GM18909 (cell line): ENCODE results near the gene ETFDH.
"Not testable (repeated sequence)": the region's sequence is repeated elsewhere in the genome, so short reads cannot be mapped to it uniquely, and the experiment has no call there.

Source experiments
- ATAC-seq: cut with Tn5 transposase; IDR thresholded peaks from one replicate; pipeline ENCODE4 v1.9.1; 2021; ENCODE audit warnings: mild to moderate bottlenecking; ENCODE audit not compliant: unreplicated experiment, poor library complexity

Gene ETFDH

DNA sequence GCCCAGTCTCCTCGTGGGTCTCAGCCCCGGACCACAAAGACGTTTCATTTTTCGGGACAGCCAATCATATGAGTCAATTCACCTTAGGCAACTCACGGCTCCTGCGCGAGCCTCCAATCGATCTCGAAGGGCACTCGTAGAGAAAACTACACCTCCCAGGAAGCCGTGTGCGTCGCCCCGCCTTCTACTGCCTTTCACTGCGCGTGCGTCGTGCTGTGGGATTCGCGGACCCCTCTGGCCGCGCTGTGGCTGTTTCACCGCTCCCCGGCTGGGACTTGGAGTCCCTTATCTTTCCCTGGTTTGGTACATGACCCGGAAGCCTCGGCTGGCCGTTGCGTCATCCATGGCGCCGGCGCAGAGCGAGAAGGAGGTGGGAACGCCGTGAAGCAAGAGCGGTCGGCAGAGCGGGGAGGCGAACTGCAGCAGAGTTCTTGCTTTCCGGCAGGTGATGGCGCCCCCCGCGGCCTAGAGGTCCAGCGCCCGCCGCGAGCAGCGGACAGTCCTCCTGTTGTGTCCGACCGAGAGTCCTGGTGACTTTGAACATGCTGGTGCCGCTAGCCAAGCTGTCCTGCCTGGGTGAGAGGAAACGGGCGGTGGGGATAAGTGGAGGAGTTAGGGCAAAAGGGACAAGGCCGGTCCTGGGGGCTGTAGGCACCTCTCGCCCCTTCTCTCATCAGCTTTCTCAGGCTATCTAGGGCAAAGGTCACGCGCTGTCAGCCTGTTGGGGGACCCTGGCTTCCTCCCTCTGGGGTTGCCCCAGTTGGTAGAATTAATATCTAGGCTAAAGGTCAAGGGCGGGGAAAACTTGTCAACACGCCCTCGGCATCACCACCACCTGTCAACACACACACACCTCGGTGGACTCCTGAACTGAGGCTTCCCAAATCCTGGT, at the start of gene ETFDH:
ETFDH (plus strand) TSS at position 382 of the 892 bp plus-strand sequence; CDS start at position 543, 161 bp downstream.
- peak; percentile 86 for ATAC-seq

GRCh38 chr4:158624889-158625478, 47.1 kb upstream of the ETFDH start:
- ATAC-seq: peak; percentile 90

- ATAC-seq: no peak
Measured at GRCh38 chr4:158625544-158625943, 46.6 kb upstream of the ETFDH start.

GRCh38 chr4:158630893-158631292, 41.2 kb upstream of the ETFDH start:
- no peak for ATAC-seq

GRCh38 chr4:158636619-158637018, 35.5 kb upstream of the ETFDH start:
- ATAC-seq: no peak

GRCh38 chr4:158644356-158644755, 27.7 kb upstream of the ETFDH start:
- no peak for ATAC-seq

- ATAC-seq: no peak
Measured at GRCh38 chr4:158644760-158645159, 27.3 kb upstream of the ETFDH start.

GRCh38 chr4:158649111-158649680, 22.9 kb upstream of the ETFDH start:
- ATAC-seq: no peak

GRCh38 chr4:158652920-158653319, 19.2 kb upstream of the ETFDH start:
- no peak for ATAC-seq

DNA sequence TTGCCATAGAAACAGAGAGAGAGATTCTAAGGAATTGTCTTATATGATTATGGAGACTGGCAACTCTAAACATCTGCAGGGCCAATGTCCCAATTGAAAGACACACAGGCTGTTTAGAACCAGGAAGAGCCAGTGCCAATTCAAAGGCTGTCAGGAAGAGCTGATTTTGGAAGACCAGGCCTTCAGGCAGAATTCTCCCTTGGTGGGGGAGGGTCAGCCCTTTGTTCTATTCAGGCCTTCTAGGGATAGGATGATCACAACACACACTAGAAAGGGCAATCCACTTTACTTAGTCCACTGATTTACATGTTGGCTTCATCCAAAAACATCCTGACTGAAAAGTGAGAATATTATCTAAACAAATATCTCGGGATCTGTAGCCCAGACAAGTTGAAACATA, 15.7 kb upstream of the ETFDH start:
- no peak for ATAC-seq

- ATAC-seq: no peak
Measured at GRCh38 chr4:158657291-158657690, 14.8 kb upstream of the ETFDH start.

GRCh38 chr4:158663255-158663654, 8.8 kb upstream of the ETFDH start:
- not testable (repeated sequence) for ATAC-seq

DNA sequence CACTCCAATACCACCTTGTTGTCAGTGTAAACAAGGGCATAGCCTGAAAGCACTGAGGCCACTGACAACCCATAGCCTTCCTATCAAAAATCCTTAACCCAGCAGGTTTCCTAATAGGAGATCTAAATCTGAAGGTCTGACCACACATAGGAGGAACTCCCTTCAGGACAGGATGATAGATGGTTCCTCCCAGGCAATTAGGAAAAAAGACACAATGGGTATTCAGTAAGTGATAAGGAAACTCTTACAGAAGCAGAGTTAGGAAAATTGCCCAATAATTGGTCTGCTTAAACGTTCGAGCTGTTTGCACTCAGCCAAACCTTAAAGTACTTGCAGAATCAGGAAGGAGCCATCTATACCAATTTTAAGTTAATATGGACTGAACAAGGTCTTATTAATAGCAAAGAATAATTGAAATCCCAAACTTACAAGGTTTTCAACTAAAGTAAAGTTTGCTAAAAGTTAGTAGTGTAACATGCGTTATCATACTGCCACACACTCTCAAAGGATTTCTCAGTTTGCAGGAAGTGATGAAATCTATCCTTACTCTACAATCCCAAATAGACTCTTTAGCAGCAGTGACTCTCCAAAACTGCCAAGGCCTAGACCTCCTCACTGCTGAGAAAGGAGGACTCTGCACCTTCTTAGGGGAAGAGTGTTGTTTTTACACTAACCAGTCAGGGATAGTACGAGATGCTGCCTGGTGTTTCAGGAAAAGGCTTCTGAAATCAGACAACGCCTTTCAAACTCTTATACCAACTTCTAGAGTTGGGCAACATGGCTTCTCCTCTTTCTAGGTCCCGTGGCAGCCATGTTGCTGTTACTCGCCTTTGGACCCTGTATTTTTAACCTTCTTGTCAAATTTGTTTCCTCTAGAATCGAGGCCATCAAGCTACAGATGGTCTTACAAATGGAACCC, 8.1 kb upstream of the ETFDH start:
- not testable (repeated sequence) for ATAC-seq

DNA sequence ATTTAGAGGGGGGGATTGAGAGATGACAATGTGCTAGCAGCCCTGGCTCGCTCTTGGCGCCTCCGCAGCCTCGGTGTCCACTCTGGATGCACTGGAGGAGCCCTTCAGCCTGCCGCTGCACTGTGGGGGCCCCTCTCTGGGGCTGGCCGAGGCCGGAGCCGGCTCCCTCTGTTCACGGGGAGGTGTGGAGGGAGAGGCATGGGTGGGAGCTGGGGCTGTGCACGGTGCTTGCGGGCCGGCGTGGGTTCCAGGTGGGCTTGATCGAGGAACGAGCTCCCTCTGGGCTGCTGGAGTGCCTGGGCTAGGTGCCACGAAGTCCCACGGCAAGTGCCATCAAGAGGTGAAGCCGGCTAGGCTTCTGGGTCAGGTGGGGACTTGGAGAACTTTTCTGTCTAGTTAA, 7.3 kb upstream of the ETFDH start:
- no peak for ATAC-seq

- ATAC-seq: no peak
Measured at GRCh38 chr4:158666892-158667291, 5.2 kb upstream of the ETFDH start.

GRCh38 chr4:158667651-158668198, 4.4 kb upstream of the ETFDH start:
- ATAC-seq: no peak

GRCh38 chr4:158669310-158669709, 2.8 kb upstream of the ETFDH start:
- ATAC-seq: no peak

DNA sequence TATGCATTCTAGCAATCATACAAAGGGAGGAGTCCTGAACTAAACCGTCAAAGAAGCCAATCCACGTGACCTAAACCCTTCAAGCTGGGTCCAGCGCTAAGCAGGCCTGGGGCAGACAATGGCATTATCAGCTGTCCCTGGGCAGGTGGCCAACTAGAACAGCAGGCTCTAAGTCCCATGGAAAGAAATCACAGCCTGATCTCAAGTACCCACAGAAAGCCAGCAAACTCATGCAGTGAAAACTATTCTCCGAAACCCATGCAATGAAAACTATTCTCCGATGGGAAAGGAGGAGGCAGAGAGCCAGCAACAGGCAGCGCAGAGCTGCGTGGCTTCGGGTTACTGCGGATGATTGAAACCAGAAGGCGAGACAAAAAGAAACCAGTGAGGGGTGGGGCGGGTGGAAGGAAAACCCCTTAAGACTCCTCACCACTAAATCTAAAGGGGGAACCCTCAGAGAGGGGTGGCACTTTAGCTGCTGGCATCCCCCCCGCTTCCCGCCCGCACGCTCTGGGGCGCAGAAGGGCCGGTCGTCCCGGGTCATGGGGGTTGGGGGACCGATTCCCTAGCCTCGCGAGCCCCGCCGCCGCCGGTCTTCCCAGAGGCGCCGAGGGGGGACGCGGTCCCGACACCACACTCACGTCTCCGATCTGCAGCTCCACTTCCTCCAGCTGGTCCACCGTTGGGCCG, 976 bp upstream of the ETFDH start:
- ATAC-seq: peak; percentile 32

- ATAC-seq: no peak
Measured at GRCh38 chr4:158671665-158671914, 506 bp upstream of the ETFDH start, which contains the start of gene C4orf46. TSS of gene C4orf46 (minus strand) at chr4:158671887. CDS start at chr4:158671801, 86 bp downstream.

DNA sequence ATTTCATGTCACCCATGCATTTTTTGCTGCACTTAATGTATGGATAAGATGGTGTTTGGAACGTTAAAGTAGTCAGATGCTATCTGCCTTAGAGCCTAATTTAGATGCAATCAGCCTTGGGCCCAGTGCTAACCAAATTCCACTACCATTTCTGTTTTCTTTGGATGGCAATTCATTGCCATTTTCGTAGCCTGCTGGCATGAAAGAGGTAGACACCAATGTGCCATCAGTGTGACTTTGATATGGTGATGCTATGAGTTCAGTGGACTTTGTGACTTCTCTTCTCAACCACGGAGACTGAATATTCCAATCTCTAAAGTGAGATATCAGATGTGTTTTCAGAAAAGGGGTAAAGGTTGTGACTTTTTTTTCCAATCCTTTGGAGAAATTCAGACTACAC, 1.5 kb downstream of the ETFDH start:
- no peak for ATAC-seq
